K562 (cell line): ENCODE measurements around the gene TESK2. TPM values are rescaled to one million over a fixed set of nuclear protein-coding genes. Genes with fewer than 3 reads are reported as not detected.
A peak's percentile ranks its signal among the peaks of the same experiment; 100 is the strongest.

Experiments
- ATAC-seq: fragments of 200-7000 bp; cut with Tn5 transposase; 3 replicates; pipeline ENCODE4 v1.9.1; 2020; ENCODE audit warnings: moderate library complexity
- BruUV-seq: library from RNA; stranded (reverse); fragments of 400-500 nt; replicated peaks from 2 replicates; lab custom pipeline; 2021; lab: Mats Ljungman, UMichigan
- CTCF ChIA-PET: fragments of 300-600 bp; formaldehyde crosslinking; extraction: SDS; loops from one replicate; lab custom pipeline; 2021; ENCODE audit warnings: low intra/inter-chr PET ratio; lab: Yijun Ruan, JAX
- POLR2A ChIA-PET: fragments of 300-600, 350-650 bp; sonication (Branson Sonifier 250); formaldehyde crosslinking; extraction: SDS; loops from one replicate; lab custom pipeline; 2021; ENCODE audit warnings: antibody characterized with exemption, inconsistent platforms; lab: Yijun Ruan, JAX
- DNase-seq, 4 experiments: peaks; one replicate each; pipeline versions ENCODE4 v3.0.0 to v3.0.0-alpha.2; 2011 to 2018; ENCODE audit warnings: low spot score in 3 of 4, mixed read lengths in 3 of 4; ENCODE audit errors: extremely low read depth in 1 of 4
- FAIRE-seq: peaks from 2 replicates; lab custom pipeline; 2011; peaks lifted over from hg19 to GRCh38; lab: Jason Lieb, UNC
- H2AFZ ChIP-seq: 2 replicates; pipeline ENCODE4 v1.6.0; 2011; ENCODE audit warnings: low read depth, low read length, control low read depth, inconsistent platforms
- H3K27ac ChIP-seq: fragments of 200-600 bp; 3 replicates; pipeline ENCODE4 v1.8.0; 2011; ENCODE audit warnings: low read depth, mild to moderate bottlenecking, control low read depth, inconsistent platforms, low read length, moderate library complexity, mixed read lengths; ENCODE audit errors: extremely low read depth
- H3K27me3 ChIP-seq, 2 experiments: fragments of 300-600 bp in 1 of 2; 2 replicates in 1 of 2; 3 replicates in 1 of 2; pipeline versions ENCODE4 v1.6.0 to v1.8.0; 2011; ENCODE audit warnings: inconsistent platforms in 2 of 2, low read length in 2 of 2, mild to moderate bottlenecking in 1 of 2, mixed read lengths in 1 of 2, moderate library complexity in 1 of 2; ENCODE audit not compliant: control insufficient read depth in 2 of 2, insufficient read depth in 2 of 2
- H3K36me3 ChIP-seq: fragments of 300-600 bp; 3 replicates; pipeline ENCODE4 v1.8.0; 2011; ENCODE audit warnings: mild to moderate bottlenecking, low read length, inconsistent platforms; ENCODE audit not compliant: control insufficient read depth, insufficient read depth
- H3K4me1 ChIP-seq, 2 experiments: fragments of 200-600 bp in 1 of 2; replicated peaks in 1 of 2; 2 replicates in 1 of 2; 3 replicates in 1 of 2; pipeline versions ENCODE4 v1.5.1 to v1.8.0; 2011; ENCODE audit warnings: inconsistent platforms in 2 of 2, low read length in 2 of 2, mild to moderate bottlenecking in 1 of 2, mixed read lengths in 1 of 2, moderate library complexity in 1 of 2; ENCODE audit not compliant: control insufficient read depth in 2 of 2, insufficient read depth in 2 of 2
- H3K4me2 ChIP-seq: 2 replicates; pipeline ENCODE4 v1.6.1; 2011; ENCODE audit warnings: low read length, control low read depth, inconsistent platforms, mixed read lengths; ENCODE audit not compliant: insufficient read depth
- H3K4me3 ChIP-seq: fragments of 200-600 bp; sonication (generic), shearing (Covaris generic); 2 replicates; pipeline ENCODE4 v1.5.1; 2016; ENCODE audit warnings: control low read depth, inconsistent platforms
- H3K79me2 ChIP-seq: fragments of 200-600 bp; 3 replicates; pipeline ENCODE4 v1.8.0; 2011; ENCODE audit warnings: low read length, inconsistent platforms; ENCODE audit not compliant: control insufficient read depth, insufficient read depth
- H3K9ac ChIP-seq, 2 experiments: 2 replicates each; pipeline versions ENCODE4 v1.6.0 to v1.6.1; 2011; ENCODE audit warnings: low read depth in 2 of 2, low read length in 2 of 2, control low read depth in 1 of 2, inconsistent platforms in 1 of 2, mild to moderate bottlenecking in 1 of 2, mixed read lengths in 1 of 2; ENCODE audit not compliant: insufficient read depth in 1 of 2
- H3K9me1 ChIP-seq: one replicate; pipeline ENCODE4 v1.6.0; 2011; ENCODE audit warnings: inconsistent platforms, mild to moderate bottlenecking, low read length, moderate library complexity; ENCODE audit not compliant: control insufficient read depth, insufficient read depth
- H3K9me3 ChIP-seq: replicated peaks from 2 replicates; pipeline ENCODE4 v1.5.1; 2011; ENCODE audit warnings: low read depth, low read length, inconsistent platforms; ENCODE audit not compliant: control insufficient read depth, insufficient read depth
- H4K20me1 ChIP-seq: replicated peaks from 2 replicates; pipeline ENCODE4 v1.6.1; 2011; ENCODE audit warnings: low read length, inconsistent platforms, mixed read lengths; ENCODE audit not compliant: control insufficient read depth, insufficient read depth
- CLOCK ChIP-seq: fragments of 250-450 bp; sonication (Bioruptor Pico); IDR thresholded peaks from 2 replicates; pipeline ENCODE4 v1.4.0; 2020; ENCODE audit warnings: mild to moderate bottlenecking, moderate library complexity, borderline replicate concordance
- CXXC5 ChIP-seq: fragments of 250-450 bp; sonication (Bioruptor Pico); IDR thresholded peaks from 2 replicates; pipeline ENCODE4 v1.8.0; 2022; ENCODE audit warnings: inconsistent platforms, mild to moderate bottlenecking, moderate library complexity
- ESRRA ChIP-seq: fragments of 450-650 bp; IDR thresholded peaks from 2 replicates; pipeline ENCODE4 v1.6.1; 2014; ENCODE audit warnings: low read depth, mild to moderate bottlenecking, moderate library complexity, borderline replicate concordance
- GTF2A2 ChIP-seq: IDR thresholded peaks from 2 replicates; pipeline ENCODE4 v1.6.1; 2016; ENCODE audit warnings: mild to moderate bottlenecking, missing genetic modification characterization, missing compliant biosample characterization
- HMBOX1 ChIP-seq: sonication (generic); IDR thresholded peaks from 2 replicates; pipeline ENCODE4 v1.6.1; 2016
- ID3 ChIP-seq, 2 experiments: fragments of 250-450 bp in 1 of 2; fragments of 450-650 bp in 1 of 2; sonication (Bioruptor Pico) in 1 of 2; IDR thresholded peaks; 2 replicates each; pipeline versions ENCODE4 v1.6.1 to v1.8.0; 2016 to 2021; ENCODE audit warnings: mild to moderate bottlenecking in 2 of 2, moderate library complexity in 2 of 2, missing compliant biosample characterization in 1 of 2, missing genetic modification characterization in 1 of 2
- JUN ChIP-seq, 2 experiments: sonication (generic) in 1 of 2; formaldehyde crosslinking in 1 of 2; IDR thresholded peaks; 2 replicates each; pipeline versions ENCODE4 v1.6.1 to v1.8.0; 2012 to 2022; ENCODE audit warnings: borderline replicate concordance in 2 of 2, mild to moderate bottlenecking in 2 of 2, improper control_type of control experiment in 1 of 2, low read depth in 1 of 2, low read length in 1 of 2, missing genetic modification reagents in 1 of 2
- MEF2D ChIP-seq: conservative IDR thresholded peaks from 2 replicates; pipeline ENCODE4 v1.6.1; 2016; ENCODE audit warnings: low read depth, missing genetic modification characterization, missing compliant biosample characterization
- PTBP1 ChIP-seq: fragments of 200-400 bp; formaldehyde crosslinking; IDR thresholded peaks from 2 replicates; pipeline ENCODE4 v1.6.1; 2017; ENCODE audit warnings: low read depth, low read length
- SMAD1 ChIP-seq: fragments of 150-350 bp; IDR thresholded peaks from 2 replicates; pipeline ENCODE4 v1.6.1; 2014; ENCODE audit warnings: low read length, low read depth; ENCODE audit not compliant: partially characterized antibody
- SPI1 ChIP-seq: IDR thresholded peaks from 2 replicates; pipeline ENCODE4 v1.6.1; 2011; ENCODE audit warnings: low read depth, low read length, control low read depth, borderline replicate concordance
- ZNF217 ChIP-seq: sonication (generic); formaldehyde crosslinking; IDR thresholded peaks from 2 replicates; pipeline ENCODE4 v1.8.0; 2022; ENCODE audit warnings: mild to moderate bottlenecking, missing genetic modification reagents
- ZNF239 ChIP-seq: fragments of 250-450 bp; sonication (Bioruptor Pico); IDR thresholded peaks from 2 replicates; pipeline ENCODE4 v1.4.0; 2020; ENCODE audit warnings: mild to moderate bottlenecking
- ZNF76 ChIP-seq: fragments of 250-450 bp; sonication (Bioruptor Pico); IDR thresholded peaks from 2 replicates; pipeline ENCODE4 v1.4.0; 2020; ENCODE audit warnings: mild to moderate bottlenecking, moderate library complexity, borderline replicate concordance
- ZNF766 ChIP-seq: fragments of 200-800 bp; sonication (Bioruptor generic); conservative IDR thresholded peaks from 2 replicates; pipeline ENCODE4 v1.6.1; 2016; ENCODE audit warnings: missing genetic modification characterization, missing compliant biosample characterization
- WGBS: fragments of 100-300 bp; shearing (Covaris generic); methylation state at CpG from one replicate; pipeline ENCODE4 v1.1.6; 2016; ENCODE audit warnings: low coverage, mixed read lengths; ENCODE audit not compliant: insufficient coverage; ENCODE audit errors: missing lambda C conversion rate; 5-methylcytosine and 5-hydroxymethylcytosine counted together
- in situ Hi-C: fragments of 300-500 bp; cut with MboI; formaldehyde crosslinking; loops from 4 replicates; pipeline ENCODE4 v1.15.0; 2018; ENCODE audit warnings: inconsistent platforms, mixed read lengths
- intact Hi-C: fragments of 100-400 bp; cut with micrococcal nuclease; formaldehyde crosslinking; loops from 2 replicates; pipeline ENCODE4 v1.14.2; 2022
- polyA plus RNA-seq, 8 experiments: library from polyadenylated mRNA; depleted of rRNA in 4 of 8; stranded (reverse) in 5 of 8; unstranded in 3 of 8; fragments of >200 nt; fragmentation: Nextera tagmentation in 2 of 8; fragmentation: Illumina TruSeq in 1 of 8; extraction: Ambion mirVana in 2 of 8; extraction: Trizol in 1 of 8; gene quantifications; 2 replicates each; pipeline versions ENCODE4 v1.2.1 to v1.2.3, GENCODE V29; 2011 to 2014; ENCODE audit warnings: inconsistent platforms in 1 of 8, missing spikeins in 1 of 8
- total RNA-seq, 7 experiments: library from RNA; depleted of rRNA in 6 of 7; stranded (reverse); fragments of >200 nt in 6 of 7; fragmentation: Illumina TruSeq in 2 of 7; extraction: Trizol in 2 of 7; gene quantifications; 2 replicates each; pipeline versions ENCODE4 v1.2.1 to v1.2.3, GENCODE V29; 2011 to 2021; ENCODE audit warnings: low replicate concordance in 1 of 7

The TESK2 gene
- total and polyA plus RNA-seq, 9 of the 15 experiments (the other 6 are each of a cell fraction or from before 2014, with no cell fraction given) = 1.6 to 5.3 (median 3.7) TPM

- DNase-seq (no peak), FAIRE-seq (no peak), ATAC-seq (no peak)
- peaks cover 0 to 29% of the 10 kb centered on the region in 2 experiments; a peak in 3 of 5 replicates for H3K4me1 ChIP-seq
- no peaks in the 10 kb centered on the region for H3K9me3 ChIP-seq
- no peaks in the 10 kb centered on the region for H3K36me3 ChIP-seq
- ChIA-PET CTCF (no interaction called here), POLR2A (interaction anchor here (0.8 to 1.0 kb wide), 3 partner anchors 17 to 483 kb away, joined by 4 to 5 read pairs (median 4); no protein-coding TSS in a partner anchor)
- no peak overlapping the region for H3K4me3 ChIP-seq
- peak overlapping the region; percentile 7; the same call in 1 of the 3 replicates for H3K27ac ChIP-seq
- no peak overlapping the region for H3K4me2 ChIP-seq
- H4K20me1 ChIP-seq = no peaks in the 10 kb centered on the region
- 72% methylated on average over 5 of the region's 5 CpGs for WGBS
- no peaks in the 10 kb centered on the region for H3K79me2 ChIP-seq
- no peak overlapping the region for H3K9ac ChIP-seq
- intact Hi-C loops = no loop called here
- H3K9me1 ChIP-seq = no peaks in the 10 kb centered on the region
- no peaks in the 10 kb centered on the region; a peak in 1 of 5 replicates for H3K27me3 ChIP-seq
- in situ Hi-C loops = no loop called here
- no peak overlapping the region for H2AFZ ChIP-seq
- BruUV-seq = no TSS peak
- TF ChIP-seq CXXC5 (CRISPR knock-in tag) (no peak; the same call in 1 of the 2 replicates), ZNF766 (CRISPR knock-in tag) (peak; percentile 66; the same call in 1 of the 2 replicates), ZNF239 (peak; percentile 43; the same call in 1 of the 2 replicates), SMAD1 (no peak), HMBOX1 (0 out of 2 replicates have a peak, but pooled peaks have one; percentile 14), ID3 (CRISPR knock-in tag; IDR thresholded peaks at IDR 0.05) (no peak), ID3 (tag; IDR thresholded peaks at IDR 0.05) (peak; percentile 80; the same call in 1 of the 2 replicates), CLOCK (no peak), ZNF76 (CRISPR knock-in tag) (0 out of 2 replicates have a peak, but pooled peaks have one; percentile 30), ESRRA (peak; percentile 56; the same call in 1 of the 2 replicates), PTBP1 (no peak), GTF2A2 (peak; percentile 62; the same call in 1 of the 2 replicates), MEF2D (tag) (0 out of 2 replicates have a peak, but pooled peaks have one; percentile 55), ZNF217 (CRISPR knock-in tag) (no peak), SPI1 (no peak), JUN (IDR thresholded peaks at IDR 0.05; ENCODE audit: borderline replicate concordance, low read depth, low read length) (no peak), JUN (CRISPR knock-in tag; IDR thresholded peaks at IDR 0.05; ENCODE audit: borderline replicate concordance) (no peak)
These were observed 46.3 kb downstream of the TESK2 start for GRCh38 chr1:45444609-45445131.
